ENCODE measurements around the gene CALML4.
A peak's percentile ranks its signal among the peaks of the same experiment; 100 is the strongest.

CALML4 gene

DNA sequence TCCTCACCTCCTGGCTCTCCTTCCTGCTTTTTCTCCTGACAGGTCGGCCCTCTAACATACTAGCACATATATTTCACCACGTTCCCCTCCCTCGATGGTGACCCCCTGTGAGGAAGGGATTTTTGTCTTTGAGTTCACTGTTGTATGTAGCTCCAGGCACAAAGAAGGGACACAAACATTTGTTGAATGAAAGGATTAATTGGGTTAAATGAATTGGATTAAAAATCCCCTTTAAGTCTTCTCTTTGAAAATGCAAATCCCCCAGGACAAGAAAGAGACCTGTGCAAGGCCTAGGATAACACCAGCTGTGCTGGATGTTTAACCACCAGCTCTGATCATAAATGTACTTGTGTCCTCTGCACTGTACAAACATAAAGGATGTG is 3.3 kb downstream of the CALML4 start:
- TF ChIP-seq FOXP2 (optimal IDR thresholded peaks at IDR 0.05; ENCODE audit: control extremely low read depth, extremely low read length, insufficient read depth): no peak
- TF ChIP-seq EZH2 (IDR thresholded peaks at IDR 0.05): no peak
- TF ChIP-seq POLR2AphosphoS5 (IDR thresholded peaks at IDR 0.05; ENCODE audit: borderline replicate concordance, low read depth, low read length): no peak
- Histone ChIP-seq H3K9me3 (ENCODE audit: low read depth, low read length) (no peaks in the 10 kb centered on the region), H3K27ac (no peak overlapping the region), H3K4me3 (no peak overlapping the region), H3K36me3 (ENCODE audit: insufficient read depth, low read length) (no peaks in the 10 kb centered on the region), H3K9ac (ENCODE audit: insufficient read length) (peak overlapping the region; percentile 27)
- no peak for DNase-seq (ENCODE audit: low read depth, low spot score)

DNA sequence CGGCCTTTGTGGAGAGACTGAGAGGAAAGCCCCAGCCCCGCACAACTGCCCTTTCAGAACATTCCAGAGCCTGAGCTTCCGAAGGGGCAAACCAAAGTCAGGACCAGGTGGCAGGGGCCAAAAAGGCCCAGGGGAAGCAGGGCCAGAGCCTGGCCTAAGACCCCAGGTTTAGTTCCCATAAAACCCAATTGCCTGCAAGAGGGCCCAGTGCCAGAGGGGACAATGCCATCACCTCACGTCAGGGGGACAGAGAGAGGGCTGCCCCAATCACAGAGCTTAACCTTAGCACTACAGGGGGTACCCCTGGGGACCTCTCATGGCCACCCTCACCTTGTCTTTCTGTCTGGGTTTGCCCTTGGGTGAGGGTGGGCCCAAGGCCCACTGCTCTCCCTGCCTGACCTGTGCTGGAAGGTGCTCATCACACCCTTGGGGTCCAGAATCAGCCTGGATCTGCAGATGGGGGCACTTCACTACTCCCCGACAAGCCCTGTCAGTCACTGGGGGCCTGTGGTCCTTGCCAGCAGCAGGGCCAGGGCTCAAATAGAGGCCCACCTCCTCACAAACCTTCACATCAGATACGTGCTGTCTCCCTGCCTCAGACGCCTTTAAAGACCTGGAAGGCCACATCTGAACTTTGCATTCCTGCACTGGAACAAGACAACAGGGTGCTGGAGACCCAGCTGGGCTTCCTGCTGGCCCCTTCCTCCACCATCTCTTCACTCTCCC is 3.8 kb downstream of the CALML4 start:
- H3K27ac ChIP-seq: no peak overlapping the region
- H3K9ac ChIP-seq (ENCODE audit: insufficient read length): no peak overlapping the region
- no peak for DNase-seq (ENCODE audit: low read depth, low spot score)
- TF ChIP-seq POLR2AphosphoS5 (IDR thresholded peaks at IDR 0.05; ENCODE audit: borderline replicate concordance, low read depth, low read length) (no peak), FOXP2 (optimal IDR thresholded peaks at IDR 0.05; ENCODE audit: control extremely low read depth, extremely low read length, insufficient read depth) (no peak), EZH2 (IDR thresholded peaks at IDR 0.05) (no peak)
- no peaks in the 10 kb centered on the region for H3K9me3 ChIP-seq (ENCODE audit: low read depth, low read length)
- no peak overlapping the region for H3K4me3 ChIP-seq
- no peaks in the 10 kb centered on the region for H3K36me3 ChIP-seq (ENCODE audit: insufficient read depth, low read length)

DNA sequence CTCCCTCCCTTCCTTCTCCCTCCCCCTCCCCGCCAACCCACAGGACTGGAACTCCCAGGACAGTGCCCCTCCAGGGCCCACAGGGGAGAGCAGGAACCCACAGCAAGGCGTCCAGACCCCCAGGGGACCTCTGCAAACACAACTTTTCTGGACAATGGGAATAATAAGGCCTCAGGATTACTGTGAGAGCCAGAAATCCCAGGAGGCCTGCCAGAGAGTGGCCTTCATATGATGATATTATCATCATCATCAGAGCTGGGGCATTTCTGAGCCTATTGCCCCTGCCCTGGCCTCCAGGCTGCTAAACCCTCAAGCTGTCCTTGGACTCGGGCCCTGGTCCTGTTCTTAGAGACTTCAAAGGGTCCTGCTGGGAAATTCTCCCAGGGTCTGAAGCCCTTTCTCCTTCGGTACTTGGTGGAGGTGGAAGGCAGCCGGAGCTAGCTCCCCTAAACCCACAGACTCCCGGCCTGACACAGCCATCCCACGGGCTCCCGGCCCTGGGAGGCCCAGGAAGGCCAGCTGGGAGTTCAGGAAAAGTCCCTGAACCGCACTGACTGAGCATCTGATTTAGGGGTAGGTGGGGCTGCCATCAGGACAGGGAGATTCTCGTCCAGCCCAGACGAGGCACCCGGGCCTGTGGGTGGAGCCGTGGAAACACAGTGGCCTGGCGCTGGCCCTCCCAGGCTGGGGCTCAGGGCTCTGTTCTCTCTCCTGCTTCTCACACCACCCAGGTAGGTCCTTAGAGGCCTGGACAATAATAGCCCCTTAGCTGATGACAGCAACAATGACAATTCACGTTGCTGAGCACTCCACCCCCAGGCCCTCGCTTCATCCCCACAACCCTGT is 4.9 kb downstream of the CALML4 start:
- DNase-seq (ENCODE audit: low read depth, low spot score): no peak
- H3K27ac ChIP-seq: no peak overlapping the region
- H3K9ac ChIP-seq (ENCODE audit: insufficient read length): no peak overlapping the region
- H3K4me3 ChIP-seq: no peak overlapping the region
- H3K9me3 ChIP-seq (ENCODE audit: low read depth, low read length): no peaks in the 10 kb centered on the region
- no peak for TF ChIP-seq EZH2 (IDR thresholded peaks at IDR 0.05)
- no peak for TF ChIP-seq FOXP2 (optimal IDR thresholded peaks at IDR 0.05; ENCODE audit: control extremely low read depth, extremely low read length, insufficient read depth)
- no peak for TF ChIP-seq POLR2AphosphoS5 (IDR thresholded peaks at IDR 0.05; ENCODE audit: borderline replicate concordance, low read depth, low read length)
- H3K36me3 ChIP-seq (ENCODE audit: insufficient read depth, low read length): no peaks in the 10 kb centered on the region

DNA sequence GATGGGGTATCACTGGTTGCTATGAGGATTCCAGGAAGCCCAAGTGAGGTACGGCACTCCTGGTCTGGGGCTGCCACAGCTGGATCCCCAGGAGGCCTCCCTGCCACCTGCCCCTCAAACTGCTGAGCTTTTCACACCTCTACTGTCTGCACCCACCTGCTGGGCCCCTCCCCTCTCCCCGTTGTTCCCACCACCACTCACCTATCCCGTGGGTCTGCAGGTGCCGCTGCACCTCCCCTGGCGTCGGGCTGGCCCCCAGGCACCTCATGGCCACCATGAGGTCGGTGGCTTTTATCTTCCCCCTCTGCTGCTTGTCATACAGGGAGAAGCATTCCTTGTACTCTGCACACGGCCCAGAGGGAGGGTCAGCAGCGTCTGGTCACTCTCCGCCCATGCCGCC is 5.8 kb downstream of the CALML4 start:
- TF ChIP-seq FOXP2 (optimal IDR thresholded peaks at IDR 0.05; ENCODE audit: control extremely low read depth, extremely low read length, insufficient read depth): no peak
- H3K9ac ChIP-seq (ENCODE audit: insufficient read length): no peak overlapping the region
- H3K36me3 ChIP-seq (ENCODE audit: insufficient read depth, low read length): no peaks in the 10 kb centered on the region
- no peak overlapping the region for H3K27ac ChIP-seq
- DNase-seq (ENCODE audit: low read depth, low spot score): no peak
- H3K4me3 ChIP-seq: no peak overlapping the region
- H3K9me3 ChIP-seq (ENCODE audit: low read depth, low read length): no peaks in the 10 kb centered on the region

DNA sequence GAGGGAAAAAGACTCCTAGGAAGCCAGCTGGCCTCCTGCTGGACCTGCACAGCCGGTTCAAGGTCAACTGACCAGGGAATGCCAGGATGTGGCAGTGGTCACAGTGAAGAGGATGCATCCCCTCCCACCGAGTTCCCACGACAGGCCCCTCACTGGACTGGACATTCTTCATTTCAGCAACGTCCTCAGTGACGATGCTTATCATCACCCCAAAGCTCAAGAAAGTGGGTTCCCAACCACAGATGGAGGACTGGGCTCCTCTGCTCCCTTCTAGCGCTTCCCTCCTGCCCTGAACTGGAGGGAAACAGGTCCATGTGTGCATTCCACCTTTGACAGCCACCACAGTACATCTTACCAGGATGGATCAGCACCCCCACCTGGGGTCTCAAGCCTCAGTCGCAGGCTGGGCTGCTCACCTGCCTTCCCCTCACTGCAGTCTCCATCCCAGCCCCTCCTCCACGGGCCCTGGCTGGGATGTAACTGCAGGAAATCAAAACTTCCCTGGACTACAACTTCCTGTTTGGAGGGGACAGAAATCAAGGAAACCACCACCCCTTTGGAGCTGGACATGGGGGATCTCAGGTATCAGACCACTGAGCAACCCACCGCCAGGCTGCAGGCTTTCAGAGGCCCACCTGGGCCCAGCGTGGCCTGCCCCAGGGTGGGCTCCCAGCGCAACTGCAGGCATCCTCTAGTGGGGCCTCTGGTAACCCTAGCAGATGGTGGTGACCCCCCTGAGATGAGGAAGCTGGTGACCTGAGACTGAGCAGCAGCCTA is 7.3 kb downstream of the CALML4 start:
- H3K9ac ChIP-seq (ENCODE audit: insufficient read length): no peak overlapping the region
- no peak for DNase-seq (ENCODE audit: low read depth, low spot score)
- H3K27ac ChIP-seq: no peak overlapping the region
- no peaks in the 10 kb centered on the region for H3K9me3 ChIP-seq (ENCODE audit: low read depth, low read length)
- H3K36me3 ChIP-seq (ENCODE audit: insufficient read depth, low read length): peaks cover 12% of the 10 kb centered on the region
- TF ChIP-seq POLR2AphosphoS5 (IDR thresholded peaks at IDR 0.05; ENCODE audit: borderline replicate concordance, low read depth, low read length) (peak; percentile 42; the same call in 1 of the 2 replicates), EZH2 (IDR thresholded peaks at IDR 0.05) (no peak)
- H3K4me3 ChIP-seq: no peak overlapping the region

DNA sequence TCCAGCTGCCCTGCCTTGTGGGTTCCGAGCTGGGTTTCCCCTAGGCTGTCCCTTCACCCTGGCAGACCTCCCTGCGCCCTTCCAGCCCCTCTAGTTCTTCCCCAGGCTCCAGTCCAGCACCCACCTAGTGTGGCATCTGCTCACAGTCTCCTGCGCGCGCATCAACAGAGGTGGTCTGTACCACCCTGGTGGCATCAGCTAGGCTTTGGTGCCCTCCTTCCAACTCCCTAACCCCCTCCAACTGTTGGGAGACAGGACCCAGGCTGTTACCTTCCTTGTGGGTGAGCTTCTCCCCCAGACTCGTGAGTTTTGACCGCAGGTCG is 8.0 kb downstream of the CALML4 start:
- DNase-seq (ENCODE audit: low read depth, low spot score): no peak
- no peak overlapping the region for H3K9ac ChIP-seq (ENCODE audit: insufficient read length)

DNA sequence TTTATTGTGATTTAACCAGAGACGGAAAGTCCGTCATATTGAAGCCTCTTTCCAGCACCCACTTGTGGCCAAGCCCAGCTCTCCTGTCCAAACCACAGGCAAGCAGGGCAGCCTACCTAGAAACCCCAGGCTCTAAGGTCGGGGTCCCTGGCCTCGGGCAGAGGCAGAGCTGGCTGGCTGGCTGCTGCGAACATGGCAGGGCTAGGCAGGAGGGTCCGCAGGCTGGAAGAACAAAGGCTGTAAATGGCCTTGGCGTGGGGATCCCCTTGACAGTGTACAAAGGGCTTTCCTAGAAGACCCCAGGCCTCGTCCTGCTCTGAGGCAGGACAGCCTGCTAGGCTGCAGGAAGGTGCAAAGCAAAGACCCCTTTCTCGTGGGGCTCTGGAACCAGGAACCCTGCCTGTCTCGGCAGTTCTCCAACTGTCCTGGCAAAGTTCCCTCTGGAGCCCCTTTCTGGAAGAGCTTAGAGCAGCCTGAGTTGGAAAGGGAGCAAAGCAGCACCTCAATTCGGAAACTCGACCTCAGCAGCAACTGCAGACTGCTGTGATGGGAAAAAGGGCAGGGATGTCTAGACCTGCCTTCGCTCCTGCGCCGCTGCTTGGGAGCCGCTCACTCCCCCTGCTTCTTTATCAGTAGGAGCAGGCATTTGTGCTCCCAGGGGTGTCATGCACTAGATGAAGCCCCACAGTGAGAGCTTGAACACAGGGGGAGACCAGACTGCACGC is 8.5 kb downstream of the CALML4 start:
- DNase-seq (ENCODE audit: low read depth, low spot score): no peak
- no peak for TF ChIP-seq FOXP2 (optimal IDR thresholded peaks at IDR 0.05; ENCODE audit: control extremely low read depth, extremely low read length, insufficient read depth)
- no peak for TF ChIP-seq POLR2AphosphoS5 (IDR thresholded peaks at IDR 0.05; ENCODE audit: borderline replicate concordance, low read depth, low read length)
- no peak for TF ChIP-seq EZH2 (IDR thresholded peaks at IDR 0.05)
- no peak overlapping the region for H3K9ac ChIP-seq (ENCODE audit: insufficient read length)
- peaks cover 23% of the 10 kb centered on the region for H3K36me3 ChIP-seq (ENCODE audit: insufficient read depth, low read length)
- no peak overlapping the region for H3K4me3 ChIP-seq
- no peak overlapping the region for H3K27ac ChIP-seq
- no peaks in the 10 kb centered on the region for H3K9me3 ChIP-seq (ENCODE audit: low read depth, low read length)

More for the DNA sequence above, 8.0 kb downstream of the CALML4 start:
- Histone ChIP-seq H3K4me3 (no peak overlapping the region), H3K36me3 (ENCODE audit: insufficient read depth, low read length) (peaks cover 19% of the 10 kb centered on the region), H3K9me3 (ENCODE audit: low read depth, low read length) (no peaks in the 10 kb centered on the region), H3K27ac (no peak overlapping the region)
- TF ChIP-seq POLR2AphosphoS5 (IDR thresholded peaks at IDR 0.05; ENCODE audit: borderline replicate concordance, low read depth, low read length) (no peak), FOXP2 (optimal IDR thresholded peaks at IDR 0.05; ENCODE audit: control extremely low read depth, extremely low read length, insufficient read depth) (no peak), EZH2 (IDR thresholded peaks at IDR 0.05) (no peak)

Measured in SK-N-MC (cell line).